ENCODE results near the gene NPM3.

Gene NPM3, protein sequence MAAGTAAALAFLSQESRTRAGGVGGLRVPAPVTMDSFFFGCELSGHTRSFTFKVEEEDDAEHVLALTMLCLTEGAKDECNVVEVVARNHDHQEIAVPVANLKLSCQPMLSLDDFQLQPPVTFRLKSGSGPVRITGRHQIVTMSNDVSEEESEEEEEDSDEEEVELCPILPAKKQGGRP

DNA sequence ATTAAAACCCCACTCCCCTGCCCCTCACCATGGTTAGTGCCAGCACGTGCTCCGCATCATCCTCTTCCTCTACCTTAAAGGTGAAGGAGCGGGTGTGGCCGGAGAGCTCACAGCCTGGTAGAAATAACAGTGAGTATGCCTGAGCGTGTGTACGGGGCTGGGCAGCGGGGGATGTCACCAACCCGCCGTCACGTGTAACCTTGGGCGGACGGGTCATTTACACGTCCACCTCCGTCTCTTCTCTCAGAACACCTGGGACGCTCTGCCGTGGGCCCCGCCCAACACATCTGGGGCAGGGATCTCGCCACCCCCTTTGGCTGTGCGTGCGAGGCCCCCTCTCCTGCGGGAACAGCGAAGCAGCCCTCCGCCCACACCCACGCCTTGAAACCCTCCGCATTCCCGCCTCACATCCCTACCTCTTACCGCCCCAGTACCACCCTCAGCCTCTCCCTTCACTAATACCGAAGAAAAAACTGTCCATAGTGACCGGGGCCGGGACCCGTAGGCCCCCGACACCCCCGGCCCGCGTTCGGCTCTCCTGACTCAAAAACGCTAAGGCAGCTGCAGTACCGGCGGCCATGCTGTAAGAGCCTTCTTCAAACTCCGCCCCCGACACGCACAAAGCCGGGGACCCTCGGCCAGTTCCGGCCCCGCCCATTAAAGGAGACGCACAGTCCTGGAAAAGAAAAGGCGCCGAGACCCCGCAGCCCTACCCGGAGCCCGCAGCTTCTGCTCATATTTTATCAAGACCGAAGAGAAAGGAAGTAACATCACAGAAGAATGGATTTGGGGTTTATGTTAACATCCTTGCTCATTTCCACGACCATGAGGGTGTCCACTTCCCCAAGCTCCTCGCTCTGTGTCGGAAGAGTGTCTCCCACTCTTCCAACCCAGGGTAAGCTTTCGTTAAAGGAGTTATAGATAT is at the start of gene NPM3:
NPM3 (minus strand) TSS at position 636 of the 925 bp plus-strand sequence; CDS start at position 580, 56 bp downstream.
- DNase-seq (ENCODE audit: low spot score), result peak; percentile 77

DNA sequence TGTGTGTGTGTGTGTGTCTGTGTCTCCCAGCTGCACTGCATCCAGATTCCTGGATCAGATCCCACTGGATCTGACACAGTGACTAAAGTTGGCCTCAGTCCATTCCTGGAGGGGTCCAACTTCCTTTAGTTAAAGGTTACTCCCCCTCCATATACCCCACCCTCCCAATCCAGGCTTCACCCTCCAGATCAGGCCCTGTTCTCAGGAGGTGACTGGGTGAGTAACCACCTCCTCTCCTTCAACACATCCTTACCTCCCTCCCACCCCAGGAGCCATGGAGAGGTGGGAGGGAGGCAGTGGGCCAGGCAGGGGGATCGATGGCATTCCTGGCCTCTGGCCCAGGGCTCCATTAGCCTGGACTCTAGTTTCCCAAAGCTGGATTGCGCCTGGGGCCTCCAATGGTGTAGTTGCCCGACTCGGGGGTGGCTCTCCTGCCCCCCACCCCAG is 49.1 kb upstream of the NPM3 start:
- no peak for DNase-seq (ENCODE audit: low spot score)

DNA sequence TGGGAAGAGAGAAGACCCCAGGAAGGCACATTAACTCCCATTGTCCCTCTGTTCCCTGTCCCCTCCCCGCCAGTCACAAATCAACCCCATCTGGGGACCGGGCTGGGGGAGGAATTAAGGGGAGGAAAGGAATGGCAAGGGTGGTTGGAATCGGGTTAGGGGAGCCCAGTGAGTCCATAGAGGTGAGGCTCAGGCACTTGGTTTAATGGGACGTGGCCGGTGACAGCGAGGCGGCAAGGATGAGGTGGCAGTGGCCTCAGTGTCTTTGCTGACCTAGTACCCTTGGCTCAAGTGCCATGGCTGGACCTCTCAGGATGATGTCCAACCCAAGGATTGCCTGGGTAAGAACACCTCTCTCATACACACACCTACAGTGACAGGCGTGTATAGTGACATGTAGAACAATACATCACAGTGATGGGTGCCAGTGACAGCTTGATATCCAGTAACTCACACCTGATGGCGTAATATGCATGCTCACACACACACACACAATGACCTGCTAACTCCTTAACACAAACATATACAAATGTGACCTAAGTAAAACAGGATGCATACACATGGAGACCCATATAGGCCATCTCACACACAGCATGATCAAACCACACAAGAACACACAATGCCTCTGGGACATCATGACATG is 48.0 kb upstream of the NPM3 start:
- no peak for DNase-seq (ENCODE audit: low spot score)

DNA sequence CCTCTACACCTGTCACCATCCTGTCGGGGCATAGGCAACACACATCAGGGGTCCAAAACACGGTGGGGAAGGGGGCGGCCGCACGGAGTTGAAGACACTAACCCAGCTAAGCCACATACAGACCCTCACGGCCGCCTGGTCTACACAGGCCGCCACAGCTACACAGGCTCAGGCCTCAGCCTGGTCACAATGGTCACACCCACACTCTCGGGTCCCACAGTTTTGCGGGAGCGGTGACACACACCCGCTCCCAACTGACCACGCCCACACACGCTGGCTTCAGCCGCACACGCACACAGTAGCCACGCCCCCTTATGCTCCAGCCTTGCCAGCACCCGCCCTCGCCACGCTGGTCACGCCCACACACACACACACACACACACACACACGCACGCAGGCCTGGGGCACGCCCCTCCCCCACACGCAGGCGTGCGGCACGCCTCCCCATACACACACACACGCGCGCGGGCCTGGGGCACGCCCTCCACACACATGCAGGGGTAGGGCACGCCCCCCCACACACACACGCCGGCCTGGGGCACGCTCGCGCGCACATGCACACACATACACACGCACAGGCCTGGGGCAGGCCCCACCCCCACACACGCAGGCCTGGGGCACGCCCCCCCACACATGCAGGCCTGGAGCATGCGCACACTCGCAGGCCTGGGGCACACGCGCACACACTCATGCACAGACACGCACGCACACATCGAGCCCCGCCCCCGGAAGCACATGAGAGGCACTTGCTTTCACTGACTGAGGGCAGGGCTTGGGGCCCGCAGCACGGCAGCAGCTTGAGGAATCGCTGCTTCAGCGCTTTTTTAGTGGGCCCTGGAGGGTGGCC is 47.3 kb upstream of the NPM3 start:
- peak; percentile 96 for DNase-seq (ENCODE audit: low spot score)

DNA sequence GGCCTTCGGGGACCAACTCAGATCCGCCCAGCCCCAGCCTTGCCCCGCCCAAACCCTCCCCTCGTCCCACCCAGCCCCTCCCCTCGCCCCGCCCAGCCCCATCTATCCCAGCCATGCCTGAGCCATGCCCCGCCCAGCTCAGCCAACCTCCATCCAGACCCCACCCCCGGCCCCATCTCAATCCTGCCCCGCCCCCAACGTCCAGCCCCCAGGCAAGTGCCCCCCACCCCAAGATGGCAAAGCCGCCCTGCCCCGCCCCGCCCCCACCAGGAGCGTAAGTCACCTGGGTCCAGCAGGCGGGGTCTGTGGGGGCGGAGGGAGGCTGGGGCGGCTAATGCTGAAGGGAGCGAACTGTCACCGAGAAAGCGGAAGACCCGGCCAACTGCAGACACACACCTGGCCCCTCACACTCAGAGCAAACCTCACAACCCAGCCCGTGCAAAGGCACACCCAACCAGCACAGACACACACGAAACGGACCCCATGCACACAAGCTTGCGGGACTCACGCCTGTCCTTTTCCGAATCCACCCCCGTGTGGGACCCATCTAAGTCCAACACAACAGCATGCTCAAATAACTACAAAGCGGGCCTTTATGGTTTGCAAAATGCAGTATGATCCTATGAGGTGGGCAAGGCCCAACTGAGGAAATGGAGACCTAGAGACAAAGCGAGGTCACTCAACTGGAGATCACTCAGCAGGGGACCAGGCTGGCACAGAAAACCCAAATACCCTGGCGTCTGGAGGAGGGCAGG is 46.5 kb upstream of the NPM3 start:
- DNase-seq (ENCODE audit: low spot score), result peak; percentile 56

DNA sequence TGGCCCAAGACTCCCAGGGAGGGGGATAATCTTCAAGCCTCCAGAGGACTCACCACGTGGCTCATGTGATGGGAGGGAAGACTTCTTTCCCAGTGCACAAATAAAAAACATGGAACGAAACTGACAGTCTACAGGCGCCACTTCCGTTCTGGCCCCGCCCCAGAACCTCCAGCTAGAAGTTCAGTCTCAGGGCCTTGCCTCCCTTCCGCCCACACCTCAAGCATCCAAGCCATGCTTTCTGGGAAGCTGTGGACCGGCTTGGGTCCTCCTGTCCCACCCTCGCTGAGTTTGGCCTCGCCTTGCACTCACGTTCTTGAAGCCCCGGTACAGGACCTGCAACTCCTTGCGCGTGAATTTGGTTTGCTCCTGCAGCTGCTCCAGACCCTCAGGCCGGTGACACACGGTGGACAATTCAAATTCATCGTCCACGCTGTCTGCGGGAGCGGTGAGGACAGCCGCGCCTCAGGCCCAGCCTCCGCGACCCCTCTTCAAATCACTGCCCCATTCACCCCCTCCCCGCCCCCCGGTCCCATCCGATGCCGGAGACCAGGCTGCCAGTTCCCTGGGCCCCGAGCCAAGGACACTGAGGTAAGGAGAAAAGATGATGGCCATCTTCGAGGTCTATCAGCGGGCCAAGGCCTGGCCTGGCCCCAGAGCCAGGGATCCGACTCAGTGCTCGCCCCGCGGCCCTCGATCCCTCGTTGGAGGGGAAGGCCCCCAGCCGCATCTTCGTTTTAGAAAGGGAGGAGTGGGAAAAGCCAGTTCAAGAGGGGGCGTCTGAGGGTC is 45.7 kb upstream of the NPM3 start:
- DNase-seq (ENCODE audit: low spot score), result no peak

DNA sequence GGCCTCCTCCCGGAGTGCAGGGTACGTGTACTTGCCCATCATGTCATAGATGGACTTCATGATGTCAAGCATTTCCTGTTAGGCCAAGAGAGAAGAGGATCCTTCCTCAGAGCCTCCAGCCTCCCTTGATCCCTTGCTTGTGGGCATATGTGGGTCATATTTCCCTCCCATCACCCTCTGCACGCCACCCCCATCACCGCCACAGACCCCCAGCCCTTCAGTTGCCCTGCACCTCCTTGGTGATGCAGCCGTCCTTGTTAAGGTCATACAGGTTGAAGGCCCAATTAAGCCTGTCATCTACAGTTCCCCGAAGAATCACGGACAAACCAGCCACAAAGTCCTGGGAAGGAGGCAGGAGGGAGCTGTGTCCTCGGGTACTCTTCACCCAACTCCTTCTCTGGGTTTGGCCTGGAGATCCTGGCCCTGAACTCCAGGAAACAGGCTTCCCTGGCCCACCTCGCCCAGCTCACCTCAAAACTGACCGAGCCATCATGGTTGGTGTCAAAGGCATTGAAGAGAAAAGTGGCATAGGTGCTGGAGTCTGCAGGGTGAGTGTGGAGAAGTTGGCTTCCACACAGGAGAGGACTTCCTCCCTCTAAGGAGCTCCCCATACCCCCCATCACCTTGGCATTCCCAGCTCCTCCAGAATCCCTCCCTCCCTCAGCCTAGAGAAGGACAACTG is 44.8 kb upstream of the NPM3 start:
- no peak for DNase-seq (ENCODE audit: low spot score)

DNA sequence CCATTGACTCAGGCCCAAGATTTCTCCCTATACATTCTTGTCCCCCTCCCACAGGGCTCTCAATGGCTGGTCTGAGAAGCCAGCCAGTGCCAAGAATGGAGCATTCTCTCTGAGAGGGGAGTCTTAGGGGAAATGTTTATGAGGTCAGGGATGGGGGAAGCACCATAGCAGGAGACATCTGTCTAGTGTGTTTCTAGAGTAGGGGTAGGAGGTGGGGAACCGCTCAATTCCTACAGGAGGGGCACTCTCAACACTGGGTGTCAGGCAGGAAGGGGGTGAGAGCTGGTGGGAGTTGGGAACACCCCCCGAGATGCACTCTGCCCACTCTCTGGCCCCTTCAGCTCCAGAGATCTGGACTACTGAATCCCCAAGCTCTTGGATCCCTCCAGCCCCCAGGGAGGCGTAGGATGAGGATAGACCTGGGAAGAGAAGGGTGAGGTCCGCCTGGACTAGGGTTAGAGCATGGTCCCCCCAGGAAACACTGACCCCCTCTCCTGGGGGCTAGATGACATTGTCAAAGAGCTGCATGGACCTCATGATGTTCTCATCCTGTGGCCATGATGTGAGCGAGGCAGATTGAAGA is 43.7 kb upstream of the NPM3 start:
- no peak for DNase-seq (ENCODE audit: low spot score)

DNA sequence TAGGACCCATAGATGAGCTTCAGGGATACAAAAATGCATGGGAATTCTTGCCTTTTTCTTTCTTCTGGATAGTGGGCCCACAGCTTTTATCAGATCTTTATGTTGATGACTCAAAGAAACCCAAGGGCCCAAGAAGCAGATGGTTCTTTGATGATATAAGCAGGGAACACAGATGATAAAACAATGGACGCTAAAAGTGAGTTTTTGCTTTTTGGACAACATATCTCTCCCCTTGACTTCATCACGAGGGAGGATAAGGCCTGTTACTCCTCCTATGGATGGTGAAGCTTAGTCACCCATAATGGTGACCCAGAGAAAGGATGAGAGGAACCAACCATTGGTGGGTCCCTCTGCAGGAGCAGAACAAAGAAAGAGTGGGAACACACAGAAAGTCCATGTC is 41.5 kb upstream of the NPM3 start:
- no peak for DNase-seq (ENCODE audit: low spot score)

DNA sequence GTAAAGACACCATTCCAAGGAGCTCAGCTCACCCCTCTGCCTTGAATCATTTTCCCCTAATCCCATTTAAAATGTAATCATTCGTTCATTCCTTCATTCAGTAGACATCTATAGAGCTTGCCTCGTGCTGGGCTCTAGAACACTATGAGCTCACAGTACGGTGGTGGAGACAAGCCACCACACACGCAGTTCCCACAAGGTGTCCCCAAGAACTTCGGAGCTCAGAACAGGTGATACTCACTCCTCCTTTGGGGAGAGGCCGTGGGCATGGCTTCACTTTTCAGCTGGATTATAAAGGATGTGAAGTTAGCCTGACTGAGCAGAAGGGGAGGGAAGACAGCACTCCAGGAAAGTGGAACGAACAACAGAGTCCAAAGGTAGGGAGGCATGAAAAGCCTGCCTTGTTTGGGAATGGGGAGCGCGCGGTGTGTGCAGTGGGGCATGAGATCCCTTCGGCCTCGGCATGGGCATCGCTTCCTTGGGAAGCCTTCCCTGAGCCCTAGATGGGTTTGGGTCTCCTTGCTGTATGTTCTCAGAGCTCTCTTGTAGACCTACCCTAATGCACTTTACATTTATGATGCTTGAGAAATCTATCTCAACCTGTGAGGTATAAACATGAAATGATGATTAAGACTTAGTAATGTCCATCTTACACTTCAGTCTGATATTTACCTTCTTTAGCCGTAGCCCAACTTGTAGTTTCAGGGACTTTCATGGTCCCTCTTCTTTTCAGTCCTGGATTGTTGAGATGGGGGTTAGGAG is 35.8 kb upstream of the NPM3 start:
- no peak for DNase-seq (ENCODE audit: low spot score)

DNA sequence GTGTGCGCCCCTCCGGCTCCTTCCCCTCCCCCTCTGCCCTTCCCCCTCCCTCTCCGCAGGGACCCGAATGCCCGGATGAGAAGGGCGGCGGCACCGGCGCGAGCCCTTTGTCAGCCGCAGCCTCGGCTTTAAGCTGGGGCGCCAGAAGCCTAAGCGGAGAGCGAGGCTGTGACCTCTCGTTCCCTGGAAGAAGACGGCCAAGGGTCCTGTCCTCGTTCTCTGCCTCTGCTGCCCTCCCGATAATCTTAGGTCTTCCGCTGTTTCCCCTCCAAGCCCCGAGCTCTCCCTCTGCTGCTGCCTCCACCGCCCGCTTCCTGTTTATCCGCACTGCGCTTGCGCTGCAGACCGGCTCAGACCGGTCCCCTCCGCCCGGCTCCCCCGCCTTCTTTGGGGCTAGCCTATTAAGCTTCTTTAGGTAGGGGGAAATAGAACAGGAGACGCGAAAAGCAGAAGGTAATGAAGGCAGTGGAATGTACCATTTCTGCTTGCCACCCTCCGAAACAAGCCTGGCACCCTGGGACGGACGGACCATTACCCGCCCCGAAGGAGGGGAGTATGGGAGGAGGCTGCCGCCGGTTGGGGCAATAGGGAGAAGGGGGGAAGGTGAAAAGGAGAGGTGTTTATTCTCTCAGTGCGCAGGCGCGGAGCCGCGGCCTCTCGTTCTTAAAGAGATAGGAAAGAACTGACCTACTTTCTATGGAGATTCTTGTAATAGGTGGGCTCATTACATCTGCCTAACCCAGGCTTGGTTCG is 35.0 kb upstream of the NPM3 start, which contains the start of gene OGA:
OGA (minus strand) TSS at position 326 of the 753 bp plus-strand sequence. CDS start 422 bp downstream, outside the sequence.
- DNase-seq (ENCODE audit: low spot score), result peak; percentile 99

DNA sequence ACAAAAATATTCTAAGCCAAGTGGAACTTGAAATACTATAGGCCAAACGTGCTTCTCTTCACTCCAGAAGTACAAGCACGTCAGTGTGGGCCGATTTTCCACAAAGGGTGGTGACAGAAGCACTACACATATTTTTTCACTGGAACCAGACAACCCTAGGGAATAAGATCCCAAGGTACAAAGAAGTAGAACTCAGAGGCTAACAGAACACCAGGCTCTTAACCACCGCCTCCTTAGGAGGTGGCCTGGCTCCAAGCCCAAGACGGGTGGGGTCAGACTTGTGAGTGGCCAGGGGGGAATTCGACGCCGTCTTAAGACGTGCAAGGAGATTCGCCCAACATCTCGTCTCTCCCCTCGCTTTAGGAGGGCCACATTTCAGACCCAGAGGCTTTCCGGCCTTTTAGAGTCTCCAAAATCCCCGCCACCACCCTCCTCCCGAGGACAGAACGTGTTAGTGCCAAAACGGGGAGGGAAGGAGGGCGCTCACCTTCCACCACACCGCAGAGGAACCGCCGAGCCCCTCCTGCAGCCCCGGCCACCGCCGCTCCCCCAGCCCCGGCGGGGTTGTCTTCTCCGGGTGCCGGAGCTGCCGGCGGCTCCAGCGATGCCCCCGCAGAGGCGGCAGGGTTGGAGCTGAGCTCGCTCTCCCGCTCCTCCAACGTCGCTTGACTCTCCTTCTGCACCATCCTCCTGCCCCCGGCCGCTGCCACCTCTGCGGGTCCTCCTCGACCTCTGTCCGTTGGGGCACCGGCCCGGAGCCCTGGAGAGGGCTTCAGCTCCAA is 34.3 kb upstream of the NPM3 start:
- no peak for DNase-seq (ENCODE audit: low spot score)

DNA sequence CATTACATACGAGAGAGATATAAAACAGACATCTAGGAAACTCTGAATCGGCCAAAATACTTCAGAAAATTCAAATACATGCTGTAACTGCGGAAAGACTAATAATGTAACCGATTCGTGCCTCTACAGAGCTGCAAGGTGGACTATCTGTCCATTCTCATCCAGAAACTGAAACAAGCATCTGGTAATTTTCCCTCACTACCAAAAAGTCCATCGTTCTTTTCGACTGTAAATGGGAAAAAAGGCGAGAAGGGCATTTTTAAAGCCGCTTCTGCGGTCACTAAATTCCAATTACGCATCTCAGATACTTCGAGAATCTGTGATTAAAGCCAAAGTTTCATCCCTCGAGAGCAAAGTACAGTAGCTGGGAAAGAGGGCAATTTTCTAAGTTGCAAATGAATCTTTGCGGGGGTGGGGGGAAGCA is 33.7 kb upstream of the NPM3 start:
- no peak for DNase-seq (ENCODE audit: low spot score)

DNA sequence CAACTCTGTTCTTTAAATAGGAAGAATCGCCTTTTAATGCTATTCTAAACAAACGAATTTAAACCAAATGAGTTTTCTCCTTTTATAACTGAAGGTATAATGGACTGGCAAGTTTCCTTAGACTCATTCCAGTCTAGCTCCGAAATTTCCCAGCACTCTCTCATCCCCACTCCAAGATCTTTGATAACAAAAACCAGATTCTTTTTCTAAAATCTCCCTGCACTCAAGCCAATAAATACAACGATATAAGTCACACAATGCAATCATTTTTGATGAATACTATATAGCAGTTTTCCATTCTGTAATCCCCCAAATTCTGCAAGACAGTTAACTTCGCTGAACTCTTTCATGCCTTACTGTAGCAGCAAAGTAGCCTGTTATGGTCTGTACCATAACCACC is 33.1 kb upstream of the NPM3 start:
- no peak for DNase-seq (ENCODE audit: low spot score)

DNA sequence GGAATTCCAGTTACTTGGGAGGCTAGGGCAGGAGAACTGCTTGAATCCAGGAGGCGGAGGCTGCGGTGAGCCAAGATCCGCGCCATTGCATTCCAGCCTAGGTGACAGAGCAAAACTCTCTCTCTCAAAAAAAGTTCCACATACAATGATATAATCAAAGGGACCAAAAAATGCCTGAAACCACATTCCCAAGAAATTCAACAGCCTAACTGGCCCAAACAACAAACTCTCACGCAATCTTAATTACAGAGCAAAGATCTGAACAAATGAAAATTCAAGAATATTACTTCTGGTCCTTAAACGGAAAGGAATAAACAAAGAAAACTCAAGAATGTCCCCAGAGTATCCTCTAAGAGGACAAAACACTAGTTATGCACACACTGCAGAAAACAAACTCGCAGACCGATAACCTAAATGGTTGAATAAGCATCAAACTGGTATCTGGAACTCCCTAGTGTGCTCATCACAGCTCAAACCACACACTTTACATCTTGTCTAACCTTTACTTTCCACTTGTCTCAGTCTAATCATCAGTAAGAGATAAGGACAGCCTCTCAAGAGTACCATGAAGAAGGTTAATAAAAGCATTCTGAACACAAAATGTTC is 31.3 kb upstream of the NPM3 start:
- DNase-seq (ENCODE audit: low spot score), result peak; percentile 17

DNA sequence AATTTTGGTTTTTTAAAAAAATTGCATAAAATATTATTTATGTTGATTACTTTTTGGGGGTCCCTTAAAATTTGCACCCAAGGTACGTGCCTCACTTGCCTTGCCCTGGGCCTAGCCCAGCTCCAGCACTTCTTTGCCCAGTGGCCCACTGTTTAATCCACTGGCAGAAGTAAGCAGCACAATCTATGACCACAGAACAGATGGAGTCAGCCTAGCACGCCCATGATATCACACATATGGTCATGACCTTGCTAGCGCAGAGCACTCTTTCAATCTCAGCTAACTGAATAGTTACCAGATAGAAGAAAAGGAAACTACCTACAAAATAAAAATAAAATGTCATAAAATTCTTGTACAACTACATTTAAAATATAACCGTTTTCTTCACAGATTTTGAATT is 29.4 kb upstream of the NPM3 start:
- no peak for DNase-seq (ENCODE audit: low spot score)

DNA sequence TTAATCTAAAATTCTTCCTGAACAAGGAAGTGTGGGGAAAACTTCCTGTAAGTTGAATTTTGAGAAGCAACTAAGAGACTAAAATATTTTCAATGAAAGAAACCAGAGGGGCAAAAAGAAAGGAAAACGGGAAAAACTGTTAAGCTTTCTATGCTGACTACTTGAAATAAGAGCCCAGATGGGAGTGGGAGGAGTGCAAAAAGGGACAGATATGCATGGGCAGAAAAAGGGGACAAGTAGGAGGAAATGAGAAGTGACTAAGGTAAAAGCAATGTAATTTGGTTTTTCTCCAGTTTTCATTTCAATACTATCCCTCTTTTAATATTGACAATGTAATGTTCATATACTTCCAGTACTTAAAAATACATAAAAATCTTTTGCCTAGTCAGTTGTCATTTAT is 23.9 kb upstream of the NPM3 start:
- DNase-seq (ENCODE audit: low spot score), result no peak
